ENCODE results near the gene CCNT1. TPM values are rescaled to one million over a fixed set of nuclear protein-coding genes. Genes with fewer than 3 reads are reported as not detected.

CCNT1 gene
- total RNA-seq, 2 donors from 2014 or later = 33.0 to 33.8 TPM

GRCh38 chr12:48694038-48694437 is 22.5 kb downstream of the CCNT1 start:
- WGBS = 92% methylated on average over 6 of the region's 6 CpGs
- no peak for DNase-seq (ENCODE audit: low spot score)
- Histone ChIP-seq H3K9me3 (no peaks in the 10 kb centered on the region), H3K27me3 (replicated peaks; ENCODE audit: insufficient read depth) (no peaks in the 10 kb centered on the region), H3K27ac (no peak overlapping the region), H3K4me3 (no peak overlapping the region), H3K4me1 (replicated peaks) (no peaks in the 10 kb centered on the region), H3K36me3 (peaks cover 6 to 13% of the 10 kb centered on the region in 2 donors)
- TF ChIP-seq POLR2A (IDR thresholded peaks at IDR 0.05) = no peak
- intact Hi-C loops (cut with DNase I) = no loop called here

- Histone ChIP-seq H3K27me3 (replicated peaks; ENCODE audit: insufficient read depth) (no peaks in the 10 kb centered on the region), H3K4me3 (no peak overlapping the region), H3K36me3 (peaks cover 6 to 13% of the 10 kb centered on the region in 2 donors), H3K9me3 (no peaks in the 10 kb centered on the region), H3K4me1 (replicated peaks) (no peaks in the 10 kb centered on the region), H3K27ac (no peak overlapping the region)
- intact Hi-C loops (cut with DNase I) = no loop called here
- DNase-seq (ENCODE audit: low spot score) = no peak
- WGBS = 96% methylated on average over 6 of the region's 6 CpGs
- no peak for TF ChIP-seq CTCF (IDR thresholded peaks at IDR 0.05)
- no peak for TF ChIP-seq POLR2A (IDR thresholded peaks at IDR 0.05)
- no peak for TF ChIP-seq POLR2AphosphoS5 (IDR thresholded peaks at IDR 0.05)
Observed at GRCh38 chr12:48693572-48693971, 22.9 kb downstream of the CCNT1 start.

GRCh38 chr12:48691826-48692487 is 24.6 kb downstream of the CCNT1 start:
- TF ChIP-seq CTCF (IDR thresholded peaks at IDR 0.05) (no peak), POLR2A (IDR thresholded peaks at IDR 0.05) (no peak), POLR2AphosphoS5 (IDR thresholded peaks at IDR 0.05) (no peak)
- H3K27ac ChIP-seq = no peak overlapping the region
- WGBS = 54% methylated on average over 2 of the region's 2 CpGs
- H3K9me3 ChIP-seq = no peaks in the 10 kb centered on the region
- no peaks in the 10 kb centered on the region for H3K27me3 ChIP-seq (replicated peaks; ENCODE audit: insufficient read depth)
- no peak for DNase-seq (ENCODE audit: low spot score)
- intact Hi-C loops (cut with DNase I) = no loop called here
- peaks cover 6 to 13% of the 10 kb centered on the region in 2 donors for H3K36me3 ChIP-seq
- H3K4me1 ChIP-seq (replicated peaks) = no peaks in the 10 kb centered on the region
- no peak overlapping the region for H3K4me3 ChIP-seq

- H3K4me1 ChIP-seq (replicated peaks) = no peaks in the 10 kb centered on the region
- DNase-seq (ENCODE audit: low spot score) = no peak
- H3K27ac ChIP-seq = no peak overlapping the region
- peaks cover 6 to 13% of the 10 kb centered on the region in 2 donors for H3K36me3 ChIP-seq
- no peak overlapping the region for H3K4me3 ChIP-seq
- H3K9me3 ChIP-seq = no peaks in the 10 kb centered on the region
- no peak for TF ChIP-seq CTCF (IDR thresholded peaks at IDR 0.05)
- TF ChIP-seq POLR2A (IDR thresholded peaks at IDR 0.05) = no peak
- no peak for TF ChIP-seq POLR2AphosphoS5 (IDR thresholded peaks at IDR 0.05)
- H3K27me3 ChIP-seq (replicated peaks; ENCODE audit: insufficient read depth) = no peaks in the 10 kb centered on the region
- WGBS = 58% methylated on average over 4 of the region's 4 CpGs
- intact Hi-C loops (cut with DNase I) = no loop called here
Observed at GRCh38 chr12:48690990-48691389, 25.5 kb downstream of the CCNT1 start.

- peaks cover 6 to 13% of the 10 kb centered on the region in 2 donors for H3K36me3 ChIP-seq
- H3K9me3 ChIP-seq = no peaks in the 10 kb centered on the region
- TF ChIP-seq POLR2A (IDR thresholded peaks at IDR 0.05) (no peak), CTCF (IDR thresholded peaks at IDR 0.05) (no peak), POLR2AphosphoS5 (IDR thresholded peaks at IDR 0.05) (no peak)
- 89% methylated on average over 4 of the region's 4 CpGs for WGBS
- H3K4me1 ChIP-seq (replicated peaks) = no peaks in the 10 kb centered on the region
- no peak overlapping the region for H3K27ac ChIP-seq
- H3K4me3 ChIP-seq = no peak overlapping the region
- intact Hi-C loops (cut with DNase I) = no loop called here
- H3K27me3 ChIP-seq (replicated peaks; ENCODE audit: insufficient read depth) = no peaks in the 10 kb centered on the region
- no peak for DNase-seq (ENCODE audit: low spot score)
Observed at GRCh38 chr12:48690436-48690835, 26.1 kb downstream of the CCNT1 start.
